Gastroesophageal sphincter (tissue), 3 donors: Measurements from ENCODE around the gene LPAR3.

ENCODE experiments used
- CTCF ChIP-seq, 4 experiments: fragments of 200-600 bp in 2 of 4; fragments of 450-650 bp in 2 of 4; sonication (generic) in 1 of 4; IDR thresholded peaks; one replicate each; pipeline ENCODE4 v1.5.1; 2017 to 2019; ENCODE audit warnings: antibody characterized with exemption in 4 of 4, mild to moderate bottlenecking in 2 of 4, moderate library complexity in 2 of 4
- EP300 ChIP-seq: sonication (generic); formaldehyde crosslinking; IDR thresholded peaks from one replicate; pipeline ENCODE4 v1.6.1; 2017; ENCODE audit warnings: antibody characterized with exemption, mild to moderate bottlenecking
- POLR2A ChIP-seq, 2 donors: fragments of 450-650 bp; IDR thresholded peaks; one replicate each; pipeline ENCODE4 v1.6.1; 2017; ENCODE audit warnings: antibody characterized with exemption in 2 of 2, mild to moderate bottlenecking in 2 of 2, moderate library complexity in 1 of 2

GRCh38 chr1:84870591-84870990 lies 22.4 kb downstream of the LPAR3 start:
- TF ChIP-seq CTCF (IDR thresholded peaks at IDR 0.05) (no peak), POLR2A (IDR thresholded peaks at IDR 0.05) (no peak), EP300 (no peak)
